K562 (cell line): ENCODE results near the gene CNR2. TPM values are rescaled to one million over a fixed set of nuclear protein-coding genes. Genes with fewer than 3 reads are reported as not detected.

Experiments
- ARID3B ChIP-seq: fragments of 250-450 bp; sonication (Bioruptor Pico); IDR thresholded peaks from 2 replicates; pipeline ENCODE4 v1.4.0; 2020; ENCODE audit warnings: borderline replicate concordance
- CHD1 ChIP-seq: fragments of 200-600 bp; sonication (generic); IDR thresholded peaks from one replicate; pipeline ENCODE4 v1.6.1; 2012; ENCODE audit warnings: mild to moderate bottlenecking, moderate library complexity, low read length, inconsistent platforms
- FOXK1 ChIP-seq: sonication (generic); formaldehyde crosslinking; IDR thresholded peaks from 2 replicates; pipeline ENCODE4 v1.8.0; 2022; ENCODE audit warnings: missing genetic modification reagents, mild to moderate bottlenecking, borderline replicate concordance
- HMG20B ChIP-seq: fragments of 250-450 bp; sonication (Bioruptor Pico); IDR thresholded peaks from 2 replicates; pipeline ENCODE4 v1.5.0; 2021; ENCODE audit warnings: mild to moderate bottlenecking
- HNRNPL ChIP-seq: fragments of 200-400 bp; formaldehyde crosslinking; IDR thresholded peaks from 2 replicates; pipeline ENCODE4 v1.6.1; 2017; ENCODE audit warnings: low read depth, mild to moderate bottlenecking, low read length
- MTA2 ChIP-seq: fragments of 450-650 bp; IDR thresholded peaks from 2 replicates; pipeline ENCODE4 v1.6.1; 2016; ENCODE audit warnings: low read depth
- PATZ1 ChIP-seq: fragments of 250-450 bp; sonication (Bioruptor Pico); IDR thresholded peaks from 2 replicates; pipeline ENCODE4 v1.5.0; 2020; ENCODE audit warnings: mild to moderate bottlenecking, borderline replicate concordance
- PTRF ChIP-seq: fragments of 450-650 bp; IDR thresholded peaks from 2 replicates; pipeline ENCODE4 v1.6.1; 2016; ENCODE audit warnings: mild to moderate bottlenecking, missing genetic modification characterization, missing compliant biosample characterization
- TCF3 ChIP-seq: sonication (generic); formaldehyde crosslinking; IDR thresholded peaks from 2 replicates; pipeline ENCODE4 v1.4.0; 2020; ENCODE audit warnings: mild to moderate bottlenecking, missing genetic modification reagents
- ZBED1 ChIP-seq: IDR thresholded peaks from 2 replicates; pipeline ENCODE4 v1.6.1; 2014
- ZEB2 ChIP-seq: fragments of 450-650 bp; IDR thresholded peaks from 2 replicates; pipeline ENCODE4 v1.6.1; 2016
- ZKSCAN8 ChIP-seq: fragments of 200-800 bp; sonication (Bioruptor generic); IDR thresholded peaks from 2 replicates; pipeline ENCODE4 v1.6.1; 2016; ENCODE audit warnings: missing genetic modification characterization, missing compliant biosample characterization
- ZNF133 ChIP-seq: fragments of 250-450 bp; sonication (Bioruptor Pico); IDR thresholded peaks from 2 replicates; pipeline ENCODE4 v1.4.0; 2020; ENCODE audit warnings: mild to moderate bottlenecking
- ZNF140 ChIP-seq: fragments of 250-450 bp; sonication (Bioruptor Pico); IDR thresholded peaks from 2 replicates; pipeline ENCODE4 v1.8.0; 2021; ENCODE audit warnings: moderate library complexity, mild to moderate bottlenecking, inconsistent platforms
- ZNF444 ChIP-seq: fragments of 250-450 bp; sonication (Bioruptor Pico); IDR thresholded peaks from 2 replicates; pipeline ENCODE4 v1.4.0; 2020; ENCODE audit warnings: mild to moderate bottlenecking, moderate library complexity
- ZNF561 ChIP-seq: fragments of 450-650 bp; formaldehyde crosslinking; conservative IDR thresholded peaks from 2 replicates; pipeline ENCODE4 v1.4.0; 2020; ENCODE audit warnings: mild to moderate bottlenecking, moderate library complexity
- ZNF592 ChIP-seq: fragments of 450-650 bp; IDR thresholded peaks from 2 replicates; pipeline ENCODE4 v1.6.1; 2017; ENCODE audit warnings: antibody characterized with exemption, mild to moderate bottlenecking
- ZNF75A ChIP-seq: fragments of 450-650 bp; formaldehyde crosslinking; IDR thresholded peaks from 2 replicates; pipeline ENCODE4 v1.4.0; 2020; ENCODE audit warnings: mild to moderate bottlenecking
- polyA plus RNA-seq, 8 experiments: library from polyadenylated mRNA; depleted of rRNA in 4 of 8; stranded (reverse) in 5 of 8; unstranded in 3 of 8; fragments of >200 nt; fragmentation: Nextera tagmentation in 2 of 8; fragmentation: Illumina TruSeq in 1 of 8; extraction: Ambion mirVana in 2 of 8; extraction: Trizol in 1 of 8; gene quantifications; 2 replicates each; pipeline versions ENCODE4 v1.2.1 to v1.2.3, GENCODE V29; 2011 to 2014; ENCODE audit warnings: inconsistent platforms in 1 of 8, missing spikeins in 1 of 8
- total RNA-seq, 7 experiments: library from RNA; depleted of rRNA in 6 of 7; stranded (reverse); fragments of >200 nt in 6 of 7; fragmentation: Illumina TruSeq in 2 of 7; extraction: Trizol in 2 of 7; gene quantifications; 2 replicates each; pipeline versions ENCODE4 v1.2.1 to v1.2.3, GENCODE V29; 2011 to 2021; ENCODE audit warnings: low replicate concordance in 1 of 7
- TF ChIP-seq, protein P1 (sequence below): IDR thresholded peaks from 2 replicates; pipeline ENCODE4 v1.6.1; 2011; ENCODE audit warnings: borderline replicate concordance, low read depth, mild to moderate bottlenecking, moderate library complexity, low read length; ENCODE audit not compliant: insufficient read depth, poor library complexity, severe bottlenecking

Gene CNR2
- total and polyA plus RNA-seq, 9 of the 15 experiments (the other 6 are each of a cell fraction or from before 2014, with no cell fraction given), result not detected

DNA sequence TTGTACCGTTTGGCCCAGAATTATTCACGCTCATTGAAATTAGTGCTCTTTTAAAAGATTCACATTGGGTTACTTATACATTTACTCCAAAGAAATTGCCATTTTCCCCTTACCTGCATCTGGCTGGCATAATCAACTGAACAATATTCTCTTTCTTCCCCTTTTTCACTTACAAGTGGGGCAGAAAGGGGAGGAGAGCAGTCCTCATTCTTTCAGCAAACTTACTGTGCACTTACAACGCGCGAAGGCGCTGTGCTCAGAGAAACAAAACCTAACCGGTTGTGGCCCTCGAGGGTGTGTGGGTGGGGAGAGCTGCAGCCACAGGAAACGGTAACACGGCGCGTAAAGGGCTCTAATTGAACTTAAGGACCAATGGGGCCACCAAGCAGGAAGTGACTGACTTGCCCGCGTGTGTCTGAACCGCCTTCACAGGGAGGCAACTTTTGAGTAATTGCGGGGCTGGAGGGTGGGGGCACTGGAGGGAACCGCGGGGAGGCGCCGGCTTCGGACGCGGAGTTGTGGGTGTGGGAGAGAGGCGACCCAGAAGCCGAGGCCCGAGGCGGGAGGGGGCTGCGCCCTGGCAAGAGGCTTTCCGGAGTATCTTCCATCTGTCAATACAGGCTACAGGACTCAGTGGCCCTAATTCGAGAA lies 45.8 kb upstream of the CNR2 start (continued):
- TF ChIP-seq ZNF592 (no peak; the same call in 1 of the 2 replicates), PATZ1 (CRISPR knock-in tag) (no peak), ARID3B (CRISPR knock-in tag) (no peak), FOXK1 (peak; percentile 92), ZNF140 (CRISPR knock-in tag) (no peak), ZNF444 (no peak), MTA2 (no peak; the same call in none of the 2 replicates), ZBED1 (peak; percentile 72; the same call in 1 of the 2 replicates), CHD1 (no peak), ZNF561 (no peak), ZNF75A (CRISPR knock-in tag) (no peak), PTRF (tag) (no peak), HMG20B (CRISPR knock-in tag) (peak; percentile 77; the same call in 1 of the 2 replicates), ZEB2 (peak; percentile 18; the same call in 1 of the 2 replicates), HNRNPL (no peak; the same call in 1 of the 2 replicates), ZNF133 (no peak), ZKSCAN8 (CRISPR knock-in tag) (no peak), TCF3 (CRISPR knock-in tag) (no peak)
- TF ChIP-seq, protein P1, sequence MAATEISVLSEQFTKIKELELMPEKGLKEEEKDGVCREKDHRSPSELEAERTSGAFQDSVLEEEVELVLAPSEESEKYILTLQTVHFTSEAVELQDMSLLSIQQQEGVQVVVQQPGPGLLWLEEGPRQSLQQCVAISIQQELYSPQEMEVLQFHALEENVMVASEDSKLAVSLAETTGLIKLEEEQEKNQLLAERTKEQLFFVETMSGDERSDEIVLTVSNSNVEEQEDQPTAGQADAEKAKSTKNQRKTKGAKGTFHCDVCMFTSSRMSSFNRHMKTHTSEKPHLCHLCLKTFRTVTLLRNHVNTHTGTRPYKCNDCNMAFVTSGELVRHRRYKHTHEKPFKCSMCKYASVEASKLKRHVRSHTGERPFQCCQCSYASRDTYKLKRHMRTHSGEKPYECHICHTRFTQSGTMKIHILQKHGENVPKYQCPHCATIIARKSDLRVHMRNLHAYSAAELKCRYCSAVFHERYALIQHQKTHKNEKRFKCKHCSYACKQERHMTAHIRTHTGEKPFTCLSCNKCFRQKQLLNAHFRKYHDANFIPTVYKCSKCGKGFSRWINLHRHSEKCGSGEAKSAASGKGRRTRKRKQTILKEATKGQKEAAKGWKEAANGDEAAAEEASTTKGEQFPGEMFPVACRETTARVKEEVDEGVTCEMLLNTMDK, result no peak
